T-helper 1 cell treated with Interleukin-12 subunit alpha and Interleukin-12 subunit beta and Interleukin-4 antibody, amounts not matched to agents 30 μg/mL and 1 μg/mL, for 36 hours (primary cell): ENCODE measurements around the gene ELN.
"Not testable (repeated sequence)": the region's sequence is repeated elsewhere in the genome, so short reads cannot be mapped to it uniquely, and the experiment has no call there.

Experiments
- H3K27ac Mint-ChIP-seq: one replicate; pipeline ENCODE4 v1.8.0; 2021; ENCODE audit warnings: mild to moderate bottlenecking, mixed read lengths
- H3K27me3 Mint-ChIP-seq: one replicate; pipeline ENCODE4 v1.8.0; 2021; ENCODE audit warnings: low read depth, mixed read lengths
- H3K36me3 Mint-ChIP-seq: one replicate; pipeline ENCODE4 v1.8.0; 2021; ENCODE audit warnings: low read depth, mixed read lengths
- H3K4me1 Mint-ChIP-seq: one replicate; pipeline ENCODE4 v1.8.0; 2021; ENCODE audit warnings: low read depth, mixed read lengths
- H3K4me3 Mint-ChIP-seq: one replicate; pipeline ENCODE4 v1.8.0; 2021; ENCODE audit warnings: mild to moderate bottlenecking, moderate library complexity, mixed read lengths
- H3K9me3 Mint-ChIP-seq: one replicate; pipeline ENCODE4 v1.8.0; 2021; ENCODE audit warnings: mixed read lengths

Gene ELN

GRCh38 chr7:74027683-74028320 lies at the start of gene ELN:
Gene ELN (plus strand): TSS chr7:74028173. CDS start chr7:74028188, 15 bp downstream.
- Mint-ChIP-seq H3K4me3 (no peak within 1 kb of the TSS), H3K4me1 (no peaks in the 10 kb centered on the region), H3K36me3 (no peaks in the 10 kb centered on the region), H3K9me3 (no peaks in the 10 kb centered on the region), H3K27me3 (peaks cover 58% of the 10 kb centered on the region), H3K27ac (no peak within 1 kb of the TSS)

GRCh38 chr7:73978661-73979563 lies 49.1 kb upstream of the ELN start:
- H3K4me3 Mint-ChIP-seq, result no peak overlapping the region
- H3K27me3 Mint-ChIP-seq, result no peaks in the 10 kb centered on the region
- no peaks in the 10 kb centered on the region for H3K36me3 Mint-ChIP-seq
- H3K9me3 Mint-ChIP-seq, result no peaks in the 10 kb centered on the region
- H3K27ac Mint-ChIP-seq, result no peak overlapping the region
- H3K4me1 Mint-ChIP-seq, result no peaks in the 10 kb centered on the region

DNA sequence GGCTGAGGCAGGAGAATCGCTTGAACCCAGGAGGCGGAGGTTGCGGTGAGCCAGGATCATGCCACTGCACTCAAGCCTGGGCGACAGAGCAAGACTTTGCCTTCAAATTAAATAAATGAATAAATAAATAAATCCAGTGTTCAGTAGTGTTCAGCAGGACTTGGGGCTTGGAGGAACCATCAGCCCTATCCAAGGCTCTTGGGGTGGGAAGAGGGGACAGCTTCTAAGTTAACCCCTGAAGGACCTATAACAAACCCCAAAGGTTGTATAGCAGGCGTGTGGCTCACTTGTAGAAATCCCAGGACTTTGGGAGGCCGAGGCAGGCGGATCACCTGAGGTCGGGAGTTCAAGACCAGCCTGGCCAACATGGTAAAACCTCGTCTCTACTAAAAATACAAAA lies 48.3 kb upstream of the ELN start:
- H3K9me3 Mint-ChIP-seq, H3K4me3 Mint-ChIP-seq, H3K36me3 Mint-ChIP-seq, H3K27ac Mint-ChIP-seq, H3K27me3 Mint-ChIP-seq, H3K4me1 Mint-ChIP-seq: not testable (repeated sequence)

DNA sequence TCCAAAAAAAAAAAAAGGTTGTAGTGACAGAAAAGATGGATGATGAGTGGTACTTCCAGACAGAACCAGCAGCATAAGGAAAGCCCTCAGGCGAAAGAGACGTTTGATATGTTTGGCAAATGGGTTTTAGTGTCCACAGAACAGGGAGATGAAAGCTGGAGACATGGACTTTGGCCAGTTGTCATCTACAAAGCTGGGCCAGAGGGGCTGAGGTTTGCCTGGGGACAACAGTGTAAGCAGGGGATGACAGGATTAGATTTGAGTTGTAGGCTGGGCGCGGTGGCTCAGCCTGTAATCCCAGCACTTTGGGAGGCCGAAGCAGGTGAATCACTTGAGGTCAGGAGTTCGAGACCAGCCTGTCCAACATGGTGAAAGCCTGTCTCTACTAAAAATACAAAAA lies 47.8 kb upstream of the ELN start:
- no peak overlapping the region for H3K27ac Mint-ChIP-seq
- no peaks in the 10 kb centered on the region for H3K36me3 Mint-ChIP-seq
- no peak overlapping the region for H3K4me3 Mint-ChIP-seq
- H3K27me3 Mint-ChIP-seq, result no peaks in the 10 kb centered on the region
- H3K4me1 Mint-ChIP-seq, result no peaks in the 10 kb centered on the region
- no peaks in the 10 kb centered on the region for H3K9me3 Mint-ChIP-seq

- Mint-ChIP-seq H3K4me3 (no peak overlapping the region), H3K27ac (no peak overlapping the region), H3K9me3 (no peaks in the 10 kb centered on the region), H3K27me3 (no peaks in the 10 kb centered on the region), H3K36me3 (no peaks in the 10 kb centered on the region), H3K4me1 (no peaks in the 10 kb centered on the region)
Measured at GRCh38 chr7:73981933-73982332, 46.0 kb upstream of the ELN start.

- H3K27ac Mint-ChIP-seq, result no peak overlapping the region
- H3K4me1 Mint-ChIP-seq, result no peaks in the 10 kb centered on the region
- H3K27me3 Mint-ChIP-seq, result no peaks in the 10 kb centered on the region
- H3K9me3 Mint-ChIP-seq, result no peaks in the 10 kb centered on the region
- no peak overlapping the region for H3K4me3 Mint-ChIP-seq
- H3K36me3 Mint-ChIP-seq, result no peaks in the 10 kb centered on the region
Measured at GRCh38 chr7:73983437-73984164, 44.4 kb upstream of the ELN start.

DNA sequence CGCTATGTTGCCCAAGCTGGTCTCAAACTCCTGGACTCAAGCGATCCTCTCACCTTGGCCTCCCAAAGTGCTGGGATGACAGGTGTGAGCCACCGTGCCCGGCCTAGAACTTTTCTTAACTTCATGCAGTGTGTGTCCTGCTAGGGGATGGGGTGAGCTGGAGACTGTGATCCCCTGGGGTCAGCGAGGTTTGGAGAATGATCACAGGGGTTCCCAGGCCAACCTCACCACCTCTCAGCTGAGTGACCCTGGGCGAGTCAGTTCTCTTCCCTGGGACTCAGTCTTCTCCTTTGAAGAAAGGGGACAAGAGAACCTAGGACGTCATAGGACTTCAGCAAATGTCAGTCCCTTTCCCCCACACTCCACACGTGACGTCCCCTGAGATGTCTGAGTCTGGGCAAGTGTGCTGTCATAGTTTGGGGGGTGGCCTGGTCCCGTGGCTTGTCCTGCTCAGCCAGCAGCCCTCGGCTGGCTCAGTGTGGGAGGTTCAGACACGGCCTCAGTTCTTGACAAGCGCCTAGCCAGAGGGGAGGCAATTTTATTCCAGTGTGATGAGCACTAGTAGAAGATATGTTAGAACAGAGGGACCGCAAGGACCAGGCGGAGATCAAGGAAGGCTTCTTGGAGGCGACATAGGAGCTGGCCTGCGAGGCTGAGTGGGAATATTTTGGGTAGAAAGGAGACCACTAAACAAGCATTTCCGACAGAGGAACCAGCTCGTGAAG lies 43.3 kb upstream of the ELN start:
- Mint-ChIP-seq H3K4me1 (no peaks in the 10 kb centered on the region), H3K4me3 (no peak overlapping the region), H3K27me3 (no peaks in the 10 kb centered on the region), H3K9me3 (no peaks in the 10 kb centered on the region), H3K27ac (no peak overlapping the region), H3K36me3 (no peaks in the 10 kb centered on the region)

DNA sequence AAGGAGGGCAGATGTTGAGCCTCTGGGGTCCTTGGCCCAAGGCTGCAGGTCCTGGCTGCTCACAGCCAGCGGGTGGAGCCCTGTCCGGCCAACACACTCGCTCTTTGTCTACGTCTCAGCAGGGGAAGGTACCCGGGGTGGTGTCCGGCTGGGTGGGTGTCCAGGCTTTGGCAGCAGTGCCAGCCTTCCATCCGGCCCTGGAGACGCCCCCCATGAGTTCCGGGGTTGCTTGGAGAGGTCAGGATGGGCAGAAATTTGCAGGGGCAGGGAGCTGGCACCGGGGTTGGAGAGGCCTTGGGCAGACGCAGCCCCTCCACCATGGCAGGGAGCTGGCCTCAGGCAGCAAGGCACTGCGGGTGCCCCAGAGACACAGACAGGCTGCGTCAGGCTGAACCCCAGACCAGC lies 42.2 kb upstream of the ELN start:
- no peaks in the 10 kb centered on the region for H3K27me3 Mint-ChIP-seq
- no peak overlapping the region for H3K27ac Mint-ChIP-seq
- no peaks in the 10 kb centered on the region for H3K9me3 Mint-ChIP-seq
- no peaks in the 10 kb centered on the region for H3K4me1 Mint-ChIP-seq
- H3K36me3 Mint-ChIP-seq, result no peaks in the 10 kb centered on the region
- no peak overlapping the region for H3K4me3 Mint-ChIP-seq

GRCh38 chr7:73986158-73986631 lies 41.8 kb upstream of the ELN start:
- no peaks in the 10 kb centered on the region for H3K27me3 Mint-ChIP-seq
- no peaks in the 10 kb centered on the region for H3K4me1 Mint-ChIP-seq
- H3K36me3 Mint-ChIP-seq, result no peaks in the 10 kb centered on the region
- no peak overlapping the region for H3K27ac Mint-ChIP-seq
- H3K9me3 Mint-ChIP-seq, result no peaks in the 10 kb centered on the region
- H3K4me3 Mint-ChIP-seq, result no peak overlapping the region

DNA sequence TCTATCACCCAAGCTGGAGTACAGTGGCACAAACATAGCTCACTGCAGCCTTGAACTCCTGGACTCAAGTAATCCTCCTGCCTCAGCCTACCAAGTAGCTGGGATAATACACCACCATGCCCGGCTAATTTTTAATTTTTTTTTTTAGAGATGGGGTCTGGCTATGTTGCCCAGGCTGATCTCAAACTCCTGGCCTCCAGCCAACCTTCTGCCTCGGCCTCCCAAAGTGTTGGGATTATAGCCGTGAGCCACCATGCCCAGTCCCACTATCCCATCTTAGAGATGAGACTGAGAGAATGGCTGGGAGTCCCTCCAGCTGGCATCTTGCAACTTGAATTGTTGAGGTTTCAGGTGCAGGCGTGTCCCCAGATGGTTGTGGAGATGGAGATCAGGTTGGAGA lies 40.7 kb upstream of the ELN start:
- H3K4me1 Mint-ChIP-seq, result no peaks in the 10 kb centered on the region
- no peaks in the 10 kb centered on the region for H3K36me3 Mint-ChIP-seq
- H3K9me3 Mint-ChIP-seq, result no peaks in the 10 kb centered on the region
- H3K27ac Mint-ChIP-seq, result no peak overlapping the region
- H3K4me3 Mint-ChIP-seq, result no peak overlapping the region
- H3K27me3 Mint-ChIP-seq, result no peaks in the 10 kb centered on the region

DNA sequence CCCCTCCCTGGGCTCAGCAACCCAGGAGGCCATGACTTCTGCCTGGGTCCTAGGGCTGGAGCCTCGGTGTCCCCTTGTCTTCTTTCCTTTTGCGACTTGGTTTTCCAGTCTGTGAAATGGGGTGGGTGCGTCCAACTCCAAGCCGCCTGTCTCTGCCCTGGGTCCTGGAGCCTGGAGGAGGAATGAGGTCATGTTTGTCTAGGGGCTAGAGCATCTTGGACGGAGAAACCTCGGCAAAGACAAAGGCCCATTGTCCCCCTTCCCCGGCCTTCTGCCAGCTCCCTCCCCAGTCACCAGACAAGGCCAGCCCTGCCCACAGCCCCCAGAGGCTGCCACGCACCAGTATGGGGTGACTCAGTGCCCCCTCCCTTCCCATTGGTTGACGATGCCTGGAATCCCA lies 39.8 kb upstream of the ELN start:
- H3K36me3 Mint-ChIP-seq, result no peaks in the 10 kb centered on the region
- no peaks in the 10 kb centered on the region for H3K27me3 Mint-ChIP-seq
- H3K9me3 Mint-ChIP-seq, result no peaks in the 10 kb centered on the region
- no peak overlapping the region for H3K4me3 Mint-ChIP-seq
- H3K4me1 Mint-ChIP-seq, result no peaks in the 10 kb centered on the region
- no peak overlapping the region for H3K27ac Mint-ChIP-seq

DNA sequence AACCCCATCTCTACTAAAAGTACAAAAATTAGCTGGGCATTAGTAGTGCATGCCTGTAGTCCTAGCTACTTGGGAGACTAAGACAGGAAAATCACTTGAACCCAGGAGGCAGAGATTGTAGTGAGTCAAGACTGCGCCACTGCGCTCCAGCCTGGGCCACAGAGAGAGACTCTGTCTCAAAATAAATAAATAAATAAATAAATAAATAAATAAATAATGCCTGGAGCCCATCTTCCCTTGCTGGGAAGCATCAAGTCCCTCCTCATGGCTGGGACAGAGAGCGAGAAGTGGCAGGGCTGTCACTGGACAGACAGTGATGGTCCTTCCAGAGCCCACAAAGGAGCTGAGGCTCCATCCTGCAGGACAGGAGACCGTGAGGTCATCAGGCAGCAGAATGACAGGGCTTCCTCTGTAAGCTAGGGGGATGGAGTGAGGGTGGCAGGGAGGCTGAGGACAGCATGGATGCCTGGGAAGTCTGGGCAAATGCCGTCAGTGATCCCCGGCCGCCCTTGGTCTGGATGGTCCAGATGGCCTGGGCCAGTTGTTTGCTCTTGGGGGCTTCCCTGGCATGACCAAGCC lies 36.4 kb upstream of the ELN start:
- H3K36me3 Mint-ChIP-seq, result no peaks in the 10 kb centered on the region
- H3K27ac Mint-ChIP-seq, result no peak overlapping the region
- no peaks in the 10 kb centered on the region for H3K27me3 Mint-ChIP-seq
- H3K4me3 Mint-ChIP-seq, result no peak overlapping the region
- H3K9me3 Mint-ChIP-seq, result peaks cover 17% of the 10 kb centered on the region
- no peaks in the 10 kb centered on the region for H3K4me1 Mint-ChIP-seq

GRCh38 chr7:73992101-73992562 lies 35.8 kb upstream of the ELN start:
- Mint-ChIP-seq H3K27me3 (no peaks in the 10 kb centered on the region), H3K4me3 (no peak overlapping the region), H3K36me3 (no peaks in the 10 kb centered on the region), H3K4me1 (no peaks in the 10 kb centered on the region), H3K27ac (no peak overlapping the region), H3K9me3 (peaks cover 21% of the 10 kb centered on the region)

DNA sequence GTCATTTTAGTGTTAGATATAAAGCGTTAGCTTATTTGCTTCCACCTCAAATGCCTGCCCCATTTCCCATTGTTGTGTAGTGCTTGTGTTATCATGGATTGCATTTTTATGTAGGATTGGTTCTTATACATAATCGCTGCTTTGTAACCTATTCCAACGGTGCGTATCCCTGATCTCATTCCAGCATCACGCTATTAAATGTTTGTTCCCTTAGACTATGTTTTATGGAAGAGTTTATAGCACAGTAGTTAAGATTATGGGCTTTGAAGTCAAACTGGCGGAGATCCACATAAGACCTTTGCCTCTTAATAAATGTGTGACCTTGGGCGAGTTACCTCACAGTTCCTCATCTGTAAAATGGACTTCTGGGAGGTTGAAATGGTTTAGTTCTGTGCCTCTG lies 34.0 kb upstream of the ELN start:
- H3K36me3 Mint-ChIP-seq, result no peaks in the 10 kb centered on the region
- peaks cover 21% of the 10 kb centered on the region for H3K9me3 Mint-ChIP-seq
- no peak overlapping the region for H3K27ac Mint-ChIP-seq
- no peaks in the 10 kb centered on the region for H3K27me3 Mint-ChIP-seq
- H3K4me1 Mint-ChIP-seq, result no peaks in the 10 kb centered on the region
- no peak overlapping the region for H3K4me3 Mint-ChIP-seq
